ENCODE data around the gene PCIF1.

GRCh38 chr20:45907219-45907948, 27.1 kb upstream of the PCIF1 start:
- TF ChIP-seq EZH2 (IDR thresholded peaks at IDR 0.05; ENCODE audit: borderline replicate concordance, low read length) (no peak), CTCF (conservative IDR thresholded peaks at IDR 0.05 in 1 of 2, IDR thresholded peaks at IDR 0.05 in 1 of 2; ENCODE audit: extremely low read depth in 1 of 2, insufficient read depth in 1 of 2, low read depth in 1 of 2, low read length in 2 of 2) (no peak)

All from mammary epithelial cell (primary cell).